Activated B cell treated with CpG ODN at 0.5 μM for 24 hours (primary cell): ENCODE results near the gene PAK1. TPM values are rescaled to one million over a fixed set of nuclear protein-coding genes. Genes with fewer than 3 reads are reported as not detected.

Experiments
- ATAC-seq: fragments of 200-7000 bp; cut with Tn5 transposase; one replicate; pipeline ENCODE4 v1.10.0; 2021; ENCODE audit warnings: low read depth, mild to moderate bottlenecking, moderate library complexity
- CTCF ChIA-PET: fragments of 350-600 bp; sonication (Branson Sonifier 250); formaldehyde crosslinking; loops from one replicate; lab custom pipeline; 2021; ENCODE audit warnings: antibody characterized with exemption; lab: Charles Lee
- POLR2A ChIA-PET: fragments of 350-600 bp; sonication (Branson Sonifier 250); formaldehyde crosslinking; loops from one replicate; lab custom pipeline; 2021; ENCODE audit warnings: antibody characterized with exemption; lab: Charles Lee
- DNase-seq: peaks from one replicate; pipeline ENCODE4 v3.0.0; 2022
- H3K27ac Mint-ChIP-seq: one replicate; pipeline ENCODE4 v1.8.0; 2020; ENCODE audit warnings: mixed read lengths
- H3K27me3 Mint-ChIP-seq: one replicate; pipeline ENCODE4 v1.8.0; 2021; ENCODE audit warnings: mixed read lengths
- H3K36me3 Mint-ChIP-seq: one replicate; pipeline ENCODE4 v1.8.0; 2021; ENCODE audit warnings: low read depth, mixed read lengths
- H3K4me1 Mint-ChIP-seq: one replicate; pipeline ENCODE4 v1.8.0; 2021; ENCODE audit warnings: mixed read lengths
- H3K4me3 Mint-ChIP-seq: one replicate; pipeline ENCODE4 v1.8.0; 2020; ENCODE audit warnings: mild to moderate bottlenecking, mixed read lengths
- H3K9me3 Mint-ChIP-seq: one replicate; pipeline ENCODE4 v1.8.0; 2020; ENCODE audit warnings: mixed read lengths
- intact Hi-C: fragments of 100-400 bp; cut with micrococcal nuclease; formaldehyde crosslinking; loops from one replicate; pipeline ENCODE4 v1.15.1; 2024
- total RNA-seq: library from RNA; stranded (reverse); gene quantifications from 2 replicates; pipeline ENCODE4 v1.2.3, GENCODE V29; 2022
- TF ChIP-seq, protein P1 (sequence below): fragments of 200-600 bp; IDR thresholded peaks from one replicate; pipeline ENCODE4 v1.8.0; 2022; ENCODE audit warnings: antibody characterized with exemption, mild to moderate bottlenecking

The PAK1 gene
- total RNA-seq, 1 donor from 2014 or later: 21.1 TPM

DNA sequence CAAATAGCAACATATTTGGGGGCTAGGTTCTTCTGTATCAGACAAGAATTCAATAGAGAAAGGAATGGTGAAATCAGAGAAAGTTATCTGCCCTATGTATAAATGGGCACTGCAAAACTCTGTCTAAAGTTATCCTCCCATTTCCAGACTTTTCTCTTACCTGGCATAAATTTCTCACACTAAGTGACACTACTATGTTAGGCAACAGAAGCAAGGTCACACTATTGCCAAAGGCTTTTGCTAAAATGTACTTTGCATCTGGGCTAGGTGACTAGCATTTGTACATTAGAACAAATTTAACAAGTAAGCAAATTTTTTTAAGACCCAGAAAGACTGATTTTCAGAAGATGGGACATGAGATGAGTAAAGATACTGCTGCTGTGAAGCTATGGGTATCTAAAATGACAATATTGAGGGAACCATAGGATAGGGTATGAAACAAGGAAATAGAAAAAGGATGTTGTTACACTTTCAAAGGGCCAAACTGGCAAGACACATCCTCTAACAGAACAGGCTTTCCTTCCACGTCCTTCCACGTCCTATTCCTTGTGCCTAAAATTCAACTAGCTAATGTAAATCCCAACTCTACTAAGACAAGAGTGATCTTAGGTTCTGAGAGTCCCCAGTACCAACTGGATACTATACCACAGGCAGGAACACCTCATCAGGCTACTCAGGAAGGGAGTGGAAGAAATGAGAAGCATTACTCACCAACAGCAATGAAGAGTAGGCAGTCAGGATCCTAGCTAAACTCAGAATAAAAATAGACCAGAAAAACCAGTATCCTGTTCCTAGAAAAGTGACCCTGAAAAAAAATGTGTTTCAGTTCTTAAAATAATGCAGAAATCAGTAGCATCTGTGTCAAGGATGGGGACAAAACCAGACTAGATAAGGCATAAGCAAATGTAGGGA, 195.0 kb downstream of the PAK1 start:
- intact Hi-C loops: no loop called here
- Mint-ChIP-seq H3K4me1 (no peaks in the 10 kb centered on the region), H3K9me3 (peaks cover 5% of the 10 kb centered on the region), H3K27ac (no peak overlapping the region), H3K36me3 (no peaks in the 10 kb centered on the region), H3K4me3 (no peak overlapping the region), H3K27me3 (peaks cover 11% of the 10 kb centered on the region)
- ATAC-seq (no peak), DNase-seq (no peak)
- ChIA-PET POLR2A (no interaction called here), CTCF (no interaction called here)
- TF ChIP-seq, protein P1, sequence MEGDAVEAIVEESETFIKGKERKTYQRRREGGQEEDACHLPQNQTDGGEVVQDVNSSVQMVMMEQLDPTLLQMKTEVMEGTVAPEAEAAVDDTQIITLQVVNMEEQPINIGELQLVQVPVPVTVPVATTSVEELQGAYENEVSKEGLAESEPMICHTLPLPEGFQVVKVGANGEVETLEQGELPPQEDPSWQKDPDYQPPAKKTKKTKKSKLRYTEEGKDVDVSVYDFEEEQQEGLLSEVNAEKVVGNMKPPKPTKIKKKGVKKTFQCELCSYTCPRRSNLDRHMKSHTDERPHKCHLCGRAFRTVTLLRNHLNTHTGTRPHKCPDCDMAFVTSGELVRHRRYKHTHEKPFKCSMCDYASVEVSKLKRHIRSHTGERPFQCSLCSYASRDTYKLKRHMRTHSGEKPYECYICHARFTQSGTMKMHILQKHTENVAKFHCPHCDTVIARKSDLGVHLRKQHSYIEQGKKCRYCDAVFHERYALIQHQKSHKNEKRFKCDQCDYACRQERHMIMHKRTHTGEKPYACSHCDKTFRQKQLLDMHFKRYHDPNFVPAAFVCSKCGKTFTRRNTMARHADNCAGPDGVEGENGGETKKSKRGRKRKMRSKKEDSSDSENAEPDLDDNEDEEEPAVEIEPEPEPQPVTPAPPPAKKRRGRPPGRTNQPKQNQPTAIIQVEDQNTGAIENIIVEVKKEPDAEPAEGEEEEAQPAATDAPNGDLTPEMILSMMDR: no peak

- CTCF ChIA-PET: no interaction called here
Measured at GRCh38 chr11:77276271-77276670, 197.6 kb downstream of the PAK1 start.

More at GRCh38 chr11:77276271-77276670, 197.6 kb downstream of the PAK1 start:
- DNase-seq: no peak
- TF ChIP-seq, protein P1: no peak
- Mint-ChIP-seq H3K27ac (no peak overlapping the region), H3K36me3 (no peaks in the 10 kb centered on the region), H3K9me3 (peaks cover 5% of the 10 kb centered on the region), H3K4me1 (no peaks in the 10 kb centered on the region), H3K4me3 (no peak overlapping the region), H3K27me3 (peaks cover 7% of the 10 kb centered on the region)
- POLR2A ChIA-PET: no interaction called here
- intact Hi-C loops: no loop called here
- ATAC-seq: no peak

Other genes starting within 250 kb of the PAK1 start
- gene GDPD4, start 172.4 kb downstream of the PAK1 start, total RNA-seq: not detected in 2 replicates
- 0.20 and 0.22 TPM in 2 replicates for gene AQP11, start 115.9 kb upstream of the PAK1 start, total RNA-seq
- gene CLNS1A, start 163.7 kb upstream of the PAK1 start, total RNA-seq: 112 and 116 TPM in 2 replicates